K562 (cell line): ENCODE data around the gene DTNBP1. TPM values are rescaled to one million over a fixed set of nuclear protein-coding genes. Genes with fewer than 3 reads are reported as not detected.

Experiments
- ASH1L ChIP-seq: fragments of 450-650 bp; IDR thresholded peaks from 2 replicates; pipeline ENCODE4 v1.6.1; 2018; ENCODE audit warnings: borderline replicate concordance, mild to moderate bottlenecking, low read depth; ENCODE audit not compliant: partially characterized antibody
- CBX3 ChIP-seq, 2 experiments: IDR thresholded peaks; 1 replicate in 1 of 2; 2 replicates in 1 of 2; pipeline ENCODE4 v1.6.1; 2012; ENCODE audit warnings: inconsistent platforms in 2 of 2, low read length in 2 of 2, borderline replicate concordance in 1 of 2, control low read depth in 1 of 2
- CHD4 ChIP-seq: fragments of 200-600 bp; sonication (generic); IDR thresholded peaks from 3 replicates; pipeline ENCODE4 v1.6.1; 2012; ENCODE audit warnings: low read depth, mild to moderate bottlenecking, mixed read lengths, low read length, inconsistent platforms; ENCODE audit not compliant: insufficient read depth, insufficient replicate concordance, poor library complexity, severe bottlenecking
- FOXA3 ChIP-seq, 2 experiments: fragments of 450-650 bp in 1 of 2; sonication (generic) in 1 of 2; formaldehyde crosslinking; IDR thresholded peaks in 1 of 2; conservative IDR thresholded peaks in 1 of 2; 2 replicates each; pipeline versions ENCODE4 v1.4.0 to v1.8.0; 2020 to 2022; ENCODE audit warnings: mild to moderate bottlenecking in 2 of 2, missing genetic modification reagents in 1 of 2
- GABPB2 ChIP-seq: fragments of 250-450 bp; sonication (Bioruptor Pico); conservative IDR thresholded peaks from 2 replicates; pipeline ENCODE4 v1.5.1; 2021; ENCODE audit warnings: mild to moderate bottlenecking
- MCM3 ChIP-seq: fragments of 450-650 bp; IDR thresholded peaks from 2 replicates; pipeline ENCODE4 v1.6.1; 2016
- MEIS2 ChIP-seq: fragments of 450-650 bp; IDR thresholded peaks from 2 replicates; pipeline ENCODE4 v1.6.1; 2014; ENCODE audit warnings: mild to moderate bottlenecking; ENCODE audit not compliant: partially characterized antibody
- PYGO2 ChIP-seq: fragments of 450-650 bp; IDR thresholded peaks from 2 replicates; pipeline ENCODE4 v1.6.1; 2016; ENCODE audit warnings: mild to moderate bottlenecking, missing genetic modification characterization, moderate library complexity, missing compliant biosample characterization
- TRIM28 ChIP-seq: fragments of 450-650 bp; IDR thresholded peaks from 2 replicates; pipeline ENCODE4 v1.6.1; 2017
- ZNF274 ChIP-seq: IDR thresholded peaks from 2 replicates; pipeline ENCODE4 v1.6.1; 2011; ENCODE audit warnings: low read depth, mild to moderate bottlenecking, low read length, moderate library complexity, borderline replicate concordance
- polyA plus RNA-seq, 8 experiments: library from polyadenylated mRNA; depleted of rRNA in 4 of 8; stranded (reverse) in 5 of 8; unstranded in 3 of 8; fragments of >200 nt; fragmentation: Nextera tagmentation in 2 of 8; fragmentation: Illumina TruSeq in 1 of 8; extraction: Ambion mirVana in 2 of 8; extraction: Trizol in 1 of 8; gene quantifications; 2 replicates each; pipeline versions ENCODE4 v1.2.1 to v1.2.3, GENCODE V29; 2011 to 2014; ENCODE audit warnings: inconsistent platforms in 1 of 8, missing spikeins in 1 of 8
- total RNA-seq, 7 experiments: library from RNA; depleted of rRNA in 6 of 7; stranded (reverse); fragments of >200 nt in 6 of 7; fragmentation: Illumina TruSeq in 2 of 7; extraction: Trizol in 2 of 7; gene quantifications; 2 replicates each; pipeline versions ENCODE4 v1.2.1 to v1.2.3, GENCODE V29; 2011 to 2021; ENCODE audit warnings: low replicate concordance in 1 of 7
- TF ChIP-seq, protein P1 (sequence below), 2 experiments: IDR thresholded peaks in 1 of 2; conservative IDR thresholded peaks in 1 of 2; 2 replicates each; pipeline ENCODE4 v1.6.1; 2016; ENCODE audit warnings: low read depth in 2 of 2, mild to moderate bottlenecking in 1 of 2, missing compliant biosample characterization in 1 of 2, missing genetic modification characterization in 1 of 2, moderate library complexity in 1 of 2
- TF ChIP-seq, protein P2 (sequence below): fragments of 250-450 bp; sonication (Bioruptor Pico); IDR thresholded peaks from 2 replicates; pipeline ENCODE4 v1.5.0; 2020; ENCODE audit warnings: mild to moderate bottlenecking

Gene DTNBP1
- total and polyA plus RNA-seq, 9 of the 15 experiments (the other 6 are each of a cell fraction or from before 2014, with no cell fraction given), result 16.7 to 54.5 (median 21.4) TPM

DNA sequence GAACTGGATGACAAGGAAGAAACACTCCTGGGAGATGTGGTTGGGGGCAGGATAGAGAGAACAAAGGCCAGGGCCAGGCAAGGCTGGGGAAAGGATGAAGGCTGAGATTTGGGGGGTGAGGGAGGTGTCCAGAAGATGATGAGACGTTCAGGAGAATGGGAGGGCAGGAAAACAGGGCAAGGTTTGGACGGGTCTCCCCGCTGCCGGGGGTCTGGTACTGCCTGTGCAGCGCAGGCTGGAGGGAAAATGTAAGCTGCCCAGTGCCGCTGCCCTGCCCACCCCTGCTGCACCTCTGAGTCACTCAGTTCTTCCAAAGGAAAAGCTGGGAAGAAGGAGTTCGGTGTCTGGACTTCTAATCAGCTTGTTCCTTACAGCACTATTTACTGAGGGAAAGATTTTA lies 130.9 kb downstream of the DTNBP1 start (continued):
- TF ChIP-seq, protein P1, sequence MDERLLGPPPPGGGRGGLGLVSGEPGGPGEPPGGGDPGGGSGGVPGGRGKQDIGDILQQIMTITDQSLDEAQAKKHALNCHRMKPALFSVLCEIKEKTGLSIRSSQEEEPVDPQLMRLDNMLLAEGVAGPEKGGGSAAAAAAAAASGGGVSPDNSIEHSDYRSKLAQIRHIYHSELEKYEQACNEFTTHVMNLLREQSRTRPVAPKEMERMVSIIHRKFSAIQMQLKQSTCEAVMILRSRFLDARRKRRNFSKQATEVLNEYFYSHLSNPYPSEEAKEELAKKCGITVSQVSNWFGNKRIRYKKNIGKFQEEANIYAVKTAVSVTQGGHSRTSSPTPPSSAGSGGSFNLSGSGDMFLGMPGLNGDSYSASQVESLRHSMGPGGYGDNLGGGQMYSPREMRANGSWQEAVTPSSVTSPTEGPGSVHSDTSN (CRISPR knock-in tag; IDR thresholded peaks at IDR 0.05; ENCODE audit: low read depth), result no peak
- TF ChIP-seq, protein P1 (tag; conservative IDR thresholded peaks at IDR 0.05; ENCODE audit: low read depth), result no peak
- no peak for TF ChIP-seq ZNF274
- TF ChIP-seq MEIS2, result no peak
- TF ChIP-seq CHD4, result no peak
- no peak for TF ChIP-seq FOXA3 (CRISPR knock-in tag; conservative IDR thresholded peaks at IDR 0.05 in 1 of 2, IDR thresholded peaks at IDR 0.05 in 1 of 2)
- TF ChIP-seq MCM3, result no peak
- TF ChIP-seq ASH1L, result no peak
- TF ChIP-seq CBX3 (IDR thresholded peaks at IDR 0.05; ENCODE audit: borderline replicate concordance in 1 of 2, low read length in 2 of 2), result no peak
- TF ChIP-seq TRIM28, result no peak
- no peak for TF ChIP-seq GABPB2 (CRISPR knock-in tag)
- TF ChIP-seq, protein P2, sequence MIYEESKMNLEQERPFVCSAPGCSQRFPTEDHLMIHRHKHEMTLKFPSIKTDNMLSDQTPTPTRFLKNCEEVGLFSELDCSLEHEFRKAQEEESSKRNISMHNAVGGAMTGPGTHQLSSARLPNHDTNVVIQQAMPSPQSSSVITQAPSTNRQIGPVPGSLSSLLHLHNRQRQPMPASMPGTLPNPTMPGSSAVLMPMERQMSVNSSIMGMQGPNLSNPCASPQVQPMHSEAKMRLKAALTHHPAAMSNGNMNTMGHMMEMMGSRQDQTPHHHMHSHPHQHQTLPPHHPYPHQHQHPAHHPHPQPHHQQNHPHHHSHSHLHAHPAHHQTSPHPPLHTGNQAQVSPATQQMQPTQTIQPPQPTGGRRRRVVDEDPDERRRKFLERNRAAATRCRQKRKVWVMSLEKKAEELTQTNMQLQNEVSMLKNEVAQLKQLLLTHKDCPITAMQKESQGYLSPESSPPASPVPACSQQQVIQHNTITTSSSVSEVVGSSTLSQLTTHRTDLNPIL, result no peak
- no peak for TF ChIP-seq PYGO2 (tag)
